Endothelial cell of umbilical vein (primary cell): Measurements from ENCODE around the gene CTSW.

ENCODE experiments used
- CTCF ChIP-seq, 2 donors: IDR thresholded peaks; 1 replicate in 1 of 2; 2 replicates in 1 of 2; pipeline ENCODE4 v1.5.1; 2011; ENCODE audit warnings: low read length in 2 of 2, mild to moderate bottlenecking in 2 of 2, moderate library complexity in 2 of 2, control low read depth in 1 of 2, inconsistent platforms in 1 of 2, low read depth in 1 of 2; ENCODE audit not compliant: insufficient read depth in 1 of 2; ENCODE audit errors: extremely low read depth in 1 of 2
- EZH2 ChIP-seq: IDR thresholded peaks from 2 replicates; pipeline ENCODE4 v1.6.1; 2012; ENCODE audit warnings: borderline replicate concordance, low read depth, mild to moderate bottlenecking, moderate library complexity, low read length, inconsistent platforms; ENCODE audit not compliant: severe bottlenecking
- POLR2A ChIP-seq: IDR thresholded peaks from 2 replicates; pipeline ENCODE4 v1.6.1; 2012; ENCODE audit warnings: low read depth, mild to moderate bottlenecking, control low read depth, low read length

- TF ChIP-seq EZH2 (no peak), POLR2A (no peak), CTCF (IDR thresholded peaks at IDR 0.05; ENCODE audit: extremely low read depth in 1 of 2, insufficient read depth in 1 of 2, low read depth in 1 of 2, low read length in 2 of 2) (no peak)
Measured at GRCh38 chr11:65927904-65928397, 48.3 kb downstream of the CTSW start.
